Measurements from ENCODE around the gene CKAP2.
"Not testable (repeated sequence)": the region's sequence is repeated elsewhere in the genome, so short reads cannot be mapped to it uniquely, and the experiment has no call there.

The CKAP2 gene, protein sequence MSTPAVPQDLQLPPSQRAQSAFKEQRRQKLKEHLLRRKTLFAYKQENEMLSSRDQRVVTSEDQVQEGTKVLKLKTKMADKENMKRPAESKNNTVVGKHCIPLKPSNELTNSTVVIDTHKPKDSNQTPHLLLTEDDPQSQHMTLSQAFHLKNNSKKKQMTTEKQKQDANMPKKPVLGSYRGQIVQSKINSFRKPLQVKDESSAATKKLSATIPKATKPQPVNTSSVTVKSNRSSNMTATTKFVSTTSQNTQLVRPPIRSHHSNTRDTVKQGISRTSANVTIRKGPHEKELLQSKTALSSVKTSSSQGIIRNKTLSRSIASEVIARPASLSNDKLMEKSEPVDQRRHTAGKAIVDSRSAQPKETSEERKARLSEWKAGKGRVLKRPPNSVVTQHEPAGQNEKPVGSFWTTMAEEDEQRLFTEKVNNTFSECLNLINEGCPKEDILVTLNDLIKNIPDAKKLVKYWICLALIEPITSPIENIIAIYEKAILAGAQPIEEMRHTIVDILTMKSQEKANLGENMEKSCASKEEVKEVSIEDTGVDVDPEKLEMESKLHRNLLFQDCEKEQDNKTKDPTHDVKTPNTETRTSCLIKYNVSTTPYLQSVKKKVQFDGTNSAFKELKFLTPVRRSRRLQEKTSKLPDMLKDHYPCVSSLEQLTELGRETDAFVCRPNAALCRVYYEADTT

DNA sequence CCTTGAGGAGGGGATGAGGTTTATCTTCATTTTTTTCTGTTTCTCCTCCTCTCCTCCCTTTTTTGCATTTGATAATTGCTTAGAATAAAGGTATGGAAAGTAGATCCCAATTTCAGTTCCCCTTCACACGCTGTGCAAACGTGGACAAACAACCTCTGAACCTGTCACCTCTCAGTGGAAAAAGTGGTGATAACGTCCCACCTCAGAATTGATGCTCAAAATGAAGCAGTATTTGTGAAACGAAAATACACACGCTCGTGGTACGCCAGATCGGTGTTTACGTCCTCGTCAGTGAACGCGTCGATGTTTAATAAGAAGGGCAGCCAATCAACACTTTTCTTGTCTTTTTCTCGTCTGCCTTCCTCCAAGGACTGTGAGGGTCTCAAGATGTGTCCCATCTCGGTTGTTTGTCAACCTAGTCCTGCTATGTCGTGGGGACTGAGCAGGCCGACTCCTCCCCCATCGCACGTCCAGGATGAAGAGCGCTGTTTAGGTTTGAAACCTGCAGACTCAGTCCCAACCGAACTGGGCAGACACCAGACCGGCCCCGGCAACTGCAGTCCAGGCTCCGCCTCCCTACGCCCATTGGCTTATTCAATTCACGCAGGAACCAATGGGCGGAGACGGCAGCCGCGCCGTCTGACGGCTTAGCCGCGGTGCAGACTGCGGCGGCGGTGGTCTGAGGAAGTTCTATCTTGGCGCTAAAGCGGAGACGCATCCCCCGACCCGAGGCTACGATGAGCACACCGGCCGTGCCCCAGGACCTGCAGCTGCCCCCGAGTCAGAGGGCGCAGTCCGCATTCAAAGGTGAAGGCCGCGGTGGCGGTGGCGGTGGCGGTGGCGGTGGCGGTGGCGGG is at the start of gene CKAP2:
Gene CKAP2, plus strand, starts transcription at position 659 of the 857 bp plus-strand sequence. Its CDS starts 79 bp downstream, at position 738.
- peak; percentile 93 for DNase-seq (ENCODE audit: low spot score)

DNA sequence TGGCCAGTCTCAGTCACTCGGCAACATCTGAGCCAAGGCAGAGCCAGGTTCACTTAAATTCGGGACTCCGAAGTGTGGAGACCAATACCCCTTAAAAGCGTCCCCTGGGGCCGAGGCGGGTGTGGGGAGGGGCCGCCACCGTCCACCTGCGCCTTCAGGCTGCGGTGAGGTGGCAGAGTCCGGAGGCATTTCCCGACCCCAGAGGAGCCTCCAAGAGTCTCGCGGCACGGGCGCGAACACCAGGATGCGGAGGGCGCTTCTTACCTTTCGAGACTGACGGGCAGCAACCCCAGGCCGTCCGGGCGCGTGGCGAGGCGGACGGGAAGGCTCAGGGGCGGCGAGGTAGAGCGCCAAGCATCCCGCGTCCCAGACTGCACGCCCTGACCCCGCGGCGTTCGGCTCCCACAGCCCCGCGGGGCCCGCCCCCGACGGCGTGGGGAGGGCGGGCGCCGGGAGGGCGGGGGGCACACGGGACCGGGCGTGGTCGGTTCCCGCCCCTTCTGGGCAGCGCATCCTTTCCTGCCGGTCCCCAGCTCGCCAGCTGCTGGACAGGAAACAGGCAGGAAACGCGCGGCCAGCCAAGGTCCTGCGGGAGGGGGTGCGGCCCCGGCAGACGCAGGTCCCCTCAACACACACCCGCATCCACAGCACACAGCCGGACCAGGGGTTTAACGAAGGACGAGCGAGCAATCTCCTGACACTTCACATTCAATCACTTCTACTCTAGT is 49.3 kb upstream of the CKAP2 start, which contains the start of gene THSD1:
Gene THSD1, minus strand, starts transcription at position 406 of the 728 bp plus-strand sequence. CDS start 3,572 bp downstream, outside the sequence.
- no peak for DNase-seq (ENCODE audit: low spot score)

DNA sequence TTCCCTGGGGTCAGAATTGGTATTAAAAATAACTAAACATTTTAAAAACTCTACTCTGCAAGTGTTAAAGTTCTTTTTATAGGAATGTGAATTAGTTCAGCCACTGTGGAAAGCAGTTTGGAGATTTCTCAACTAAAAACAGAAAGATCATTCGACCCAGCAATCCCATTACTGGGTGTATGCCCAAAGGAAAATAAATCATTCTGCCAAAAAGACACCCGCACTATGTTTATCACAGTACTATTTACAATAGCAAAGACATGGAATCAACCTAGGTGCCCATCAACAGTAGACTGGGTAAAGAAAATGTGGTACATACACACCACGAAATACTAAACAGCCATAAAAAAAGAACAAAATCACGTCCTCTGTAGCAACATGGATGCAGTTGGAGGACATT is 48.6 kb upstream of the CKAP2 start:
- DNase-seq (ENCODE audit: low spot score), result no peak

DNA sequence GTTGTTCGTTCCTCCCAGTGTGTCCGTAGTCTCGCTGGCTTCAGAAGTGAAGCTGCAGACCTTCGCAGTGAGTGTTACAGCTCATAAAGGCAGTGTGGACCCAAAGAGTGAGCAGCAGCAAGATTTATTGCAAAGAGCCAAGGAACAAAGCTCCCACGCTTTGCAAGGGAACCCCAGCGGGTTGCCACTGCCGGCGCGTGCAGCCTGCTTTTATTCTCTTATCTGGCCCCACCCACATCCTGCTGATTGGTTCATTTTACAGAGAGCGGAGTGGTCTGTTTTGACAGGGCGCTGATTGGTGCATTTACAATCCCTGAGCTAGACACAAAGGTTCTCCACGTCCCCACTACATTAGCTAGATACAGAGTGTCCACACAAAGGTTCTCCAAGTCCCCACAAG is 47.8 kb upstream of the CKAP2 start:
- DNase-seq (ENCODE audit: low spot score), result not testable (repeated sequence)

DNA sequence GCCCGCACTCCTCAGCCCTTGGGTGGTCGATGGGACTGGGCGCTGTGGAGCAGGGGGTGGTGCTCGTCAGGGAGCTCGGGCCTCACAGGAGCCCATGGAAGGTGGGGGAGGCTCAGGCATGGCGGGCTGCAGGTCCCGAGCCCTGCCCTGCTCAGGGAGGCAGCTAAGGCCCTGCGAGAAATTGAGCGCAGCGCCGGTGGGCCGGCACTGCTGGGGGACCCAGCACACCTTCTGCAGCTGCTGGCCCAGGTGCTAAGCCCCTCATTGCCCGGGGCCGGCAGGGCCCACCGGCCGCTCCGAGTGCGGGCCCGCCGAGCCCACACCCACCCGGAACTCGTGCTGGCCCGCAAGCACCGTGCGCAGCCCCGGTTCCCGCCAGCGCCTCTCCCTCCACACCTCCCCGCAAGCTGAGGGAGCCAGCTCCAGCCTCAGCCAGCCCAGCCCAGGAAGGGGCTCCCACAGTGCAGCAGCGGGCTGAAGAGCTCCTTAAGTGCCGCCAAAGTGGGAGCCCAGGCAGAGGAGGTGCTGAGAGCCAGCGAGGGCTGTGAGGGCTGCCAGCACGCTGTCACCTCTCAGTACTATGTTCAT is 47.1 kb upstream of the CKAP2 start:
- DNase-seq (ENCODE audit: low spot score), result not testable (repeated sequence)

DNA sequence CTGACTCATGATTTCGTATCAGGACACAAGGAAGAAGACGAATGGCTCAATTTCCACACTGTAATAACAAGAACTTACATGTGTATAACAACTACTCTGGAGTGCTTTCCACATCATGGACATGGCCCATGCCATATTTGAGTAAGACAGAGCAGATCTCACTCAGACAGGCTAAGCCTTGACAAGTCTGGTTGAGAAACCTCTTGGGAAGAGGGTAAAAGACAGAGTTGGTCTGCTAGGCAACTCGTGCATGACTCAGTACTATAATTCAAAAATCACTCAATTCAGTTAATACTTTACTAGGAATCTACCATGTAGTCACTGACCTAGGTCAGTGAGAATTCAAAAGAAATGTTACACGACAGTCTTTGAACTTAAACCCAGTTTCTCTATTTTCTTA is 43.6 kb upstream of the CKAP2 start:
- DNase-seq (ENCODE audit: low spot score), result no peak

DNA sequence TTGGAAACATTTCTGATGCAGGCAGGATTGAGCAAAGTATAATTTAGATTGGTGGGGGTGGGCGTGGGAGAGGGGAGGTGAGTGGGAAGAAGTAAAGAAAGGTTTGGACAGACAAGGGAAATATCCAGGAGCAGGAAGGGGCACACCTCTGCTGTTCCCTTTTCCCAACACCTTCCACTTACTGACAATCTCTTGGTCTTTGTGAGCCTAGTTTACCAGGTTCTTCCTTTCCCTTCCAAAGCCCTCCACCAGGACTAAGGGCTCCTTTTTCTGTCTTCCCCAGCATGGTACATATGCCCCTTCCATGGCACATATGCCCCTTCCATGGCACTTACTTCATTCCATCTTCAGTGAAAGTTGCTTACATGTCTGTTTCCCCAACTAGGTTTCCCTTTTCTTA is 43.1 kb upstream of the CKAP2 start:
- DNase-seq (ENCODE audit: low spot score), result no peak

DNA sequence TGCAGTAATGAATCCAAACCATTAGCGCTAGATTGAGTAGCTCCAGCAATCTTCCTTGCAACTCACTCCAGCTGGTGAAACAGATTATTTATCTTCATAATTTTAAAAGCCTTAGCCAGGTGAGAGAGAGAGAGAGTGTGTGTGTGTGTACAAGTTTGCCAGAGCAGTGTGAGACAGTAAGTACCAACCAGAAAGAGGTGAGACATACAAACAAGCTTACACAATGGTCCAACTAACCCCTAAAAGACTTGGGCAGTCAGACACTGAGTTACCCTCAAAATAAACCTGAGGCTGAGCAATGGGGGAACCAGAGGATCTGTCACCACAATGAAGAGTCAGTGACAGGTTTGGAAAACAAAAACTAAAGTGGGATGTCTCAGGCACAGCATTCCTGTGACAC is 41.2 kb upstream of the CKAP2 start:
- no peak for DNase-seq (ENCODE audit: low spot score)

DNA sequence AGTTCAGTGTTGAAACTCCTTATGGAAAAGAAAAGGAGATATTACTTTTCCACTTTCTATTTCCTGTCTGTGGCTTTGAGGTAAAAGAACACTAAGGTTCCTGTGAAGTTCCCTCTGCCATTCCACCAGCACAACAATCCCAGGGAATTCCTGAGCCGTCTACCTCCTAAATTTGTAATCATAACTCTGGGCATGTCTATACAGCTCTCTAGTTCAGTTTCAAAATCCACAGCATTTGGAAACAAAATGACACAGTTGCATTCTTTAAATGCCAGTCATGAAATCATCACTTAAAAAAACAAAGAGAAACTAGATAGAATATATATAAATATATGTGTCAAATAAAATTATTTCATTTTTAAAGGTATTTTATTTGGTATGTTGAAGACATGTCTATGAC is 40.3 kb upstream of the CKAP2 start:
- DNase-seq (ENCODE audit: low spot score), result no peak

DNA sequence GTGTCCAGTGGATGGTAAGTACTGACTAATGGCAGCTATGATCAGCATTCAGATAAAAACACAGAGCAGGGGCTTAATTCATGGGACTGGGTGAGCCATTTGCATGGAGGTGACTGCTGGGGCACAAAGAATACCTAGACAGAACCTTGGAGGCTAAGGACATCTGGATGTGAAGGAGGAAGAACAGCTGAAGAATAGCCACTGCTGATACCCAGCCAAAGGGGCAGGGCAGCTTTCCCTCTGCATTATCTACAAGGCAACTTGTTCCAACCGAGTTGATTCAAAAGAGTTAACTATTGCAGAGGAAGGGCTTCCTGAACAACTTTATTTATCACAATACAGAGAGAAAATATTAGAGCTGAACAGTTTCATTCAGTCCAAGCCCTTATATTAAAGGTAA is 36.2 kb upstream of the CKAP2 start:
- no peak for DNase-seq (ENCODE audit: low spot score)

DNA sequence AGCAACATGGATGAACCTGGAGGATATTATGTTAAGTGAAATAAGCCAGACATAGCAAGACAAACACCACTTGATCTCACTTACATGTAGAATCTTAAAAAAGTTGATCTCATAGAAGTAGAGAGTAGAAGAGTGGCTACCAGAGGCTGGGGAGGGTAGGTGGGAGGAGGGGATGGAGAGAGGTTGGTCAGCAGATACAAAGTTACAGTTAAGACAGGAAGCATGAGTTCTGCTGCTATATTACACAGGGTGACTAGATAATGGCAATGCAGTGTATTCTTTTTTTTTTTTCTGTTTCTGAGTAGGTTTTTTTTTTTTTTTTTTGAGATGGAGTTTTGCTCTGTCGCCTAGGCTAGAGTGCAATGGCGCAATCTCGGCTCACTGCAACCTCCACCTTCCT is 34.1 kb upstream of the CKAP2 start:
- no peak for DNase-seq (ENCODE audit: low spot score)

DNA sequence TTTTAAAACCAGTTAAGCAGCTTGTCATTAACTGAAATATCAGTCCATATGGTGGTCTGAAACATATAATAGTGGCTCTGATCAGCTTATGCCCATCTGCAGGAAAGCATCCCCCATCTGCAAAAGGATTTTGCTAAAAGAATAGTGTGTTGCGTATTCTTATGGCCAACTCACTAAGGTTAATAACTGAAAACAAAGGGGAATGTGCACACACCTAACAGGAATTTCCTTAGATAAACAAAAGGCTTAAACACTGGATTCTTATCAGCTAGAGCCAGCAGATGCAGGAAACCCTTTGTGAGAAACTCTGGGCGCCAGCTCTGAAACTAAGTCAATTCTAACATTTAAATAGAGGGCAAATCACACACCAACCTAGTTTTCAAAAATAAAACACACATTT is 27.0 kb upstream of the CKAP2 start:
- DNase-seq (ENCODE audit: low spot score), result no peak

DNA sequence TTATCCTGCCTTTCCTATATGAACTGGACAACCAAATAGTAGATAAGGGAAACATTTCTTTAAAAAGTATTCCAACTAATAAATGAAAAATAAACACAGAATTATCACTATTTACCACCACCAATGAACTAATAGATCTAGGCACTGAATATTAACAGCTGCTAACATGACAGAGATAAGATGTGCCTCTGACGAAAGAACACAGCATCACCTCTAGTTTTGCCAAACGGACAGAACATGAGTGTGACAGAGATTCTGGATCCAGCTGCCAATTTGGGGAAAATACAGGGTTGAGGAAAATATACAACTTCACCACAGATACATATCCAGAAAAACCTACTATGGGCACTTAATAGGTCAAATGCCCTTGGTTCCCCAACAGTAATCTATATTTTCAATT is 22.8 kb upstream of the CKAP2 start:
- no peak for DNase-seq (ENCODE audit: low spot score)

DNA sequence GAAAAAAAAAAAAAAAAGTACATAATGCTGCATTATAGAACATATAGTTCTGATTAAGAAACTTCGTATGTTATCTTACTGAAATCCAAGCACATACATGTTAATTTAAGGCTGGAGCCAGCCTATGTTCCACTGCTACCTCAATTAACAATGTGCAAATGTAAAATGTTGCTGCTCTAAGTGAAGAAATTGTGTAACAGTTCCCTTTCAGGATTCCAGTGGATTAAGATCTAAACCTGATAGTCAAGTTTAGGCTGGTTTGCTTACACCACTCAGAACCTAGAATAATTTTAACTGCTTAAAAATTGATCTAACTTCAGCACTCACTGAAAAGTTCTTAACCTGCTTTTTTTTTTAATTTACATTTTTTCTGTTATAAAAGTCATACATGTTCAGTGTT is 9.0 kb upstream of the CKAP2 start:
- no peak for DNase-seq (ENCODE audit: low spot score)

DNA sequence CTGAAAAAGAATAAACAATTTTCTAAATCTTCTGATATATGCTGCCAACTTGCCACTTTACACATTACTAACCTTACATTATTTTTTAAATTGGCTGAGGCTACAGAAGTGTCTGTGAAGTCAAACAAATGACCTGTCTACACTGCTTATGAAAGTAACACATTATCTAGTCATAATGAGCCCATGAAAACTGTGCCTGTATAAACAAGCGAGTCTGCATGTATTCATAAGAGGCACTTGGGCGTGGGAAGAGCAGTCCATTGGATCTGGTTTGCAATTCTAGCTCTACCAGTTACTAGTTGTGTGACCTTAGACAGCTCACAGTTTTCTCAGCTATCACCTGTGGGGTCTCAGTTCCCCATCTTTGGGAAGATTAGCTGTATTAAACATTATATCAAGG is 7.9 kb upstream of the CKAP2 start:
- DNase-seq (ENCODE audit: low spot score), result no peak

DNA sequence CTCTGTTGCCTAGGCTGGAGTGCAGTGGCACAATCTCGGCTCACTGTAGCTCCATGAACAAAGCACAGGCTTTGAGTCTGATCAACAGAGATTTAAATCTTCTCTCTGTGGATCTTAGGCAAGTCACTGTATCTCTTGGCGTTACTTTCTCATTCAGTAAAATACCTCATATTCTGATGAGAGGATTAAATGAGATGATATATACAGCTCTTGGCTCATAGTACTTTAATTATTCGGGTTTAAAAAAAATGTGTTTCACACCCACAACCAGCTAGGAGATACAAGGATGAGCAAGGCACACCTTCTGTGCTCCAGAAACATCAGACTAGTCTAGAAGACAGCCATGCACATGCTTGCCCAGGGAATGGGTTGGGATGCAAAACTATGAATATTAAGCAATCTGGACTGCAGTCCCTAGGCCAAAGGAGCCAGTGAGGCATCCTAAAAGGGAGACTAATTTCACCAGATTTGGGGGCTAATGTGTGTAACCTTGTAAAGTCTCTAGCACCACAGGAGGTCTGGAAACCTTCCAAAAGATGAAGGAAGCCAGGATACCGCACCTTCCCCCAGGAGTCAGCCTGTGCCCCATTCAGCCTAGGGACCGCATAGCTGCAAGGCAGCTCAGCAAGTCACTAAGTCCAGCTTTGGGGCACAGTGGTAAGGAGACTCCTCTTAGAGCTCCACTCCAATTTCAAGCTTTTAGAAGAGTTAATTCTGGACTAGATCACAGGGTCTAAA is 7.3 kb upstream of the CKAP2 start:
- DNase-seq (ENCODE audit: low spot score), result no peak

DNA sequence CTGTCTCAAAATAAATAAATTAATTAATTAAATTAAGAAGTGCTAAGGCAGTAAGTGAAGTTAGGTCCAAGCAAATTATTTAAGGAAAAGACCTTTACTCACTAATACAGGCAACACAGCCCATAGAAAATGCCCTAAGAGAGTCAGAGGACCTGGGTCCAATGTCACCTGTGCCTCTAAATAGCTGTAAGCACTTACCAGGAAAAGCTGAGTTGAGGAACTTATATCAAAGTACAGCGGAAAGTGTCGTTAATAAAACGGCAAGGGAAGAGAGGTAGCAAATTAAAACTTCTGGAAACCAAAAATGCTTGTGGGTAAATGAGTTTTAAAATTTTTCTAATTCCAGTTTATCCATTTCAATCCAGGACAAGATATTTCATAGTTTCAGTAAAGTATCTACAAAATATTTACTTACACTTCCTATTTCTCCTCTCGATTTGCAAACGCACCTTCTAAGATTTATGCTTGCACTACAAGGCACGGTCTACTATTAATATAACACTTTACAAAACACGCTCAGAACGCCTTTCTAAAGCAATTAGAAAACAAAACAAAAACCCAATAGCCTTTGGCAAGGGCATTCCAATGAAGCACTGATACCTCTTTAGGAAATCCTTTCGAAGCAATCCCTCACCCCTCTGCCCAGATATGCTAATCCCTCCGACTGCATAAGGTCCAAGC is 5.8 kb upstream of the CKAP2 start:
- DNase-seq (ENCODE audit: low spot score), result no peak

DNA sequence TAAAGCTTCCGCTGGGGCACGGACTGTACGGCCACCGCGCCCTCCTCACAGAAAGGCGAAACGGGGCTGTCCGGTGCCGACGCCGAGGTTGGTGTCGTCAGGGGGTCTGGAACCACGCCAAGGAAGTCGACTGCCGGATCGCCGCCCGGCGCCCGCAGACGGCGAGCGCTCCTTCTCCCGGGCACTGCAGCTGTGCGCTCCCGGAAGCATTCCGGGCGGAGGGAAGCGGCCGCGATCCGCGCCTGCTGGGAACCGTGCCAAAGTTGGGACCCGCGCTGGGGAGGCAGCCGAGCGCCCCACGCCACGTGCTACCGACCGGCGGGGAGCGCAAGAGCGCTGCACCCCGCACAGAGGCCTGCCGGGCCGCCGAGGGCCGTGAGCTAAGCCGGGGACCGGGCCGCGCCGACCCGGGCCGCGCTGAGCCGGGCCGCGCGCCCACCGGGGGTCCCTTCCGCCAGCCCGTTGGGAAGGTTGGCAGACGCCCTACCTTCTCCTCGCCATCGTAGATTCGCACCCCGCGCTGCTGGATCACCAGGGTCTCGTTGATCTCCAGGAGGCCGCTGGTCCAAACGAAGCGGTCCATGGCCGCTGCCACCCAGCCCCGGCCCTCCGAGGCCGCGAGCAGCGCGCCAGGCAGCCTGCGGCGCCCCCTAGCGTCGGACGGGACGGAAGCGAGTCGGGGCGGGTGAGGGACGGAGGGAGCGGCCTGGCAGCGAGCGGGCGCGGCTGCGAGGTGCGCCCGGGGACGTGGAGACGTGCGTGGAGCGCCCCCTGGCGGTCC is 5.1 kb upstream of the CKAP2 start, which contains the start of gene VPS36:
Gene VPS36, minus strand, starts transcription at position 623 of the 781 bp plus-strand sequence. Its CDS starts 40 bp downstream, at position 583.
- peak; percentile 94 for DNase-seq (ENCODE audit: low spot score)

DNA sequence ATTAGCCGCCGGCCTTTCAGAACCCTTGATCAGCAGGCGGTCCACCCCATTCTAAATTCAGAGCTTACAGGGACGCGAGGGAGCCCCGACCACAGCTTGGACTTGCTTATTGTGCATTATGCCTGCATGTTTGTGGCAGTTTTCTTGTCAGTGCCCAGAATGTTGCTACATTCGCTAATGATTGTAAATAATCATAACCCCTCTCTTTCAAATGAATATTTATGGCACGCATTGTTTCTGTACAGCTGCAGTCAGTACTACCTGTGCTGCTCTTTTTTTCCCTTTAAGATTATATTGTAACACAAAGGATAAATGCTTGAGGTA is 4.5 kb upstream of the CKAP2 start:
- DNase-seq (ENCODE audit: low spot score), result no peak
